ENCODE results near the gene DYNC1LI2.

DNA sequence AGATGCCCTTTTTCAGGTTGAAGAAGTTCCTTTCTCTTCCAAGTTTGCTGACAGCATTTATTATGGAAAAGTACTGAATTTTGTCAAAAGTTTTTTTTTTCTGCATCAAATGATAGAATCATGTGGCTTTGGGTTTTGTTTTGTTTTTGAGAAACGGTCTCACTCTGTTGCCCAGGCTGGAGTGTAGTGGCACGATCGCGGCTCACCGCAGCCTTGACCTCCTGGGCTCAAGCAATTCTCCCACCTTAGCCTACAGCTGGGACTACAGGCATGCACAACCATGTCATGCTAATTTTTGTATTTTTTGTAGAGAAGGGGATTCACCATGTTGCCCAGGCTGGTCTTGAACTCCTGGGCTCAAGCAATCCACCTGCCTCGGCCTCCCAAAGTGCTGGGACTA, 62.1 kb downstream of the DYNC1LI2 start:
- no peak for TF ChIP-seq CTCF (conservative IDR thresholded peaks at IDR 0.05 in 1 of 2, IDR thresholded peaks at IDR 0.05 in 1 of 2; ENCODE audit: extremely low read depth in 1 of 2, insufficient read depth in 1 of 2, low read depth in 1 of 2, low read length in 2 of 2)
- no peak for TF ChIP-seq EZH2 (IDR thresholded peaks at IDR 0.05; ENCODE audit: borderline replicate concordance, low read length)
